A673 (cell line): ENCODE data around the gene LRRC66. TPM values are rescaled to one million over a fixed set of nuclear protein-coding genes. Genes with fewer than 3 reads are reported as not detected.

Experiments used
- BruUV-seq: library from RNA; stranded (reverse); fragments of 400-500 nt; replicated peaks from 2 replicates; lab custom pipeline; 2021; lab: Mats Ljungman, UMichigan
- CTCF ChIA-PET: fragments of 300-600 bp; sonication (Branson Sonifier 250); formaldehyde crosslinking; loops from one replicate; lab custom pipeline; 2022; ENCODE audit warnings: antibody characterized with exemption; lab: Charles Lee
- POLR2A ChIA-PET: fragments of 300-600 bp; sonication (Branson Sonifier 250); formaldehyde crosslinking; loops from one replicate; lab custom pipeline; 2022; ENCODE audit warnings: antibody characterized with exemption; ENCODE audit not compliant: low non-redundant PET; lab: Charles Lee
- DNase-seq: peaks from one replicate; pipeline ENCODE4 v3.0.0-alpha.2; 2015; ENCODE audit warnings: low spot score
- H3K27ac ChIP-seq: fragments of 200-600 bp; sonication (generic); 2 replicates; pipeline ENCODE4 v1.5.1; 2016; ENCODE audit warnings: mixed run types, low read depth, mild to moderate bottlenecking, mixed read lengths, antibody characterized with exemption, low read length; ENCODE audit not compliant: poor library complexity, severe bottlenecking
- H3K27me3 ChIP-seq: fragments of 200-600 bp; sonication (generic); replicated peaks from 2 replicates; pipeline ENCODE4 v1.6.1; 2017; ENCODE audit warnings: mixed run types, low read depth, mild to moderate bottlenecking, mixed read lengths, antibody characterized with exemption, low read length; ENCODE audit not compliant: insufficient read depth, poor library complexity
- H3K36me3 ChIP-seq: fragments of 200-600 bp; sonication (generic); 2 replicates; pipeline ENCODE4 v1.6.1; 2016; ENCODE audit warnings: mixed run types, mild to moderate bottlenecking, mixed read lengths, antibody characterized with exemption, low read length; ENCODE audit not compliant: insufficient read depth, poor library complexity, severe bottlenecking
- H3K4me1 ChIP-seq: fragments of 200-600 bp; sonication (generic); 2 replicates; pipeline ENCODE4 v1.6.1; 2017; ENCODE audit warnings: mixed run types, mild to moderate bottlenecking, mixed read lengths, antibody characterized with exemption, low read length; ENCODE audit not compliant: insufficient read depth, poor library complexity, severe bottlenecking
- H3K4me3 ChIP-seq: fragments of 200-600 bp; sonication (generic); 2 replicates; pipeline ENCODE4 v1.5.1; 2016; ENCODE audit warnings: low read depth, mixed run types, mild to moderate bottlenecking, mixed read lengths, low read length; ENCODE audit not compliant: poor library complexity, severe bottlenecking
- H3K9me3 ChIP-seq: fragments of 200-600 bp; sonication (generic); 2 replicates; pipeline ENCODE4 v1.6.1; 2016; ENCODE audit warnings: mixed run types, low read depth, mild to moderate bottlenecking, mixed read lengths, antibody characterized with exemption, low read length; ENCODE audit not compliant: poor library complexity, severe bottlenecking
- EZH2 ChIP-seq: fragments of 200-600 bp; sonication (generic); IDR thresholded peaks from 2 replicates; pipeline ENCODE4 v1.6.1; 2017; ENCODE audit warnings: borderline replicate concordance, low read depth, mild to moderate bottlenecking, mixed read lengths, antibody characterized with exemption, low read length; ENCODE audit not compliant: poor library complexity, severe bottlenecking
- intact Hi-C: fragments of 100-400 bp; cut with micrococcal nuclease; formaldehyde crosslinking; loops from one replicate; pipeline ENCODE4 v1.10.0; 2022; ENCODE audit not compliant: unreplicated experiment
- total RNA-seq: library from RNA; stranded (reverse); gene quantifications from 2 replicates; pipeline ENCODE4 v1.2.3, GENCODE V29; 2021
- TF ChIP-seq, protein P1 (sequence below): fragments of 300-800, 200-600 bp; sonication (generic); conservative IDR thresholded peaks from 2 replicates; pipeline ENCODE4 v1.5.1; 2017; ENCODE audit warnings: low read depth, mild to moderate bottlenecking, antibody characterized with exemption, low read length, moderate library complexity, mixed read lengths

Gene LRRC66
- total RNA-seq, 1 experiment from 2014 or later: not detected

GRCh38 chr4:51999250-51999649 lies 20.9 kb downstream of the LRRC66 start:
- intact Hi-C loops: loop anchor here (10.0 kb wide), 1 partner anchor 54 kb away; no protein-coding TSS in a partner anchor
- no peak for DNase-seq
- no peaks in the 10 kb centered on the region for H3K9me3 ChIP-seq
- H3K27me3 ChIP-seq: no peaks in the 10 kb centered on the region
- H3K36me3 ChIP-seq: no peaks in the 10 kb centered on the region
- TF ChIP-seq, protein P1, sequence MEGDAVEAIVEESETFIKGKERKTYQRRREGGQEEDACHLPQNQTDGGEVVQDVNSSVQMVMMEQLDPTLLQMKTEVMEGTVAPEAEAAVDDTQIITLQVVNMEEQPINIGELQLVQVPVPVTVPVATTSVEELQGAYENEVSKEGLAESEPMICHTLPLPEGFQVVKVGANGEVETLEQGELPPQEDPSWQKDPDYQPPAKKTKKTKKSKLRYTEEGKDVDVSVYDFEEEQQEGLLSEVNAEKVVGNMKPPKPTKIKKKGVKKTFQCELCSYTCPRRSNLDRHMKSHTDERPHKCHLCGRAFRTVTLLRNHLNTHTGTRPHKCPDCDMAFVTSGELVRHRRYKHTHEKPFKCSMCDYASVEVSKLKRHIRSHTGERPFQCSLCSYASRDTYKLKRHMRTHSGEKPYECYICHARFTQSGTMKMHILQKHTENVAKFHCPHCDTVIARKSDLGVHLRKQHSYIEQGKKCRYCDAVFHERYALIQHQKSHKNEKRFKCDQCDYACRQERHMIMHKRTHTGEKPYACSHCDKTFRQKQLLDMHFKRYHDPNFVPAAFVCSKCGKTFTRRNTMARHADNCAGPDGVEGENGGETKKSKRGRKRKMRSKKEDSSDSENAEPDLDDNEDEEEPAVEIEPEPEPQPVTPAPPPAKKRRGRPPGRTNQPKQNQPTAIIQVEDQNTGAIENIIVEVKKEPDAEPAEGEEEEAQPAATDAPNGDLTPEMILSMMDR: no peak
- TF ChIP-seq EZH2: no peak
- no TSS peak for BruUV-seq
- H3K27ac ChIP-seq: no peak overlapping the region
- H3K4me1 ChIP-seq: no peaks in the 10 kb centered on the region
- H3K4me3 ChIP-seq: no peak overlapping the region
- POLR2A ChIA-PET: no interaction called here
- CTCF ChIA-PET: no interaction called here

GRCh38 chr4:51998837-51999236 lies 21.3 kb downstream of the LRRC66 start:
- intact Hi-C loops: loop anchor here (10.0 kb wide), 1 partner anchor 54 kb away; no protein-coding TSS in a partner anchor
- BruUV-seq: no TSS peak
- H3K27me3 ChIP-seq: no peaks in the 10 kb centered on the region
- no peaks in the 10 kb centered on the region for H3K36me3 ChIP-seq
- H3K9me3 ChIP-seq: no peaks in the 10 kb centered on the region
- CTCF ChIA-PET: no interaction called here
- no peak overlapping the region for H3K27ac ChIP-seq
- POLR2A ChIA-PET: no interaction called here
- no peak for DNase-seq
- no peak overlapping the region for H3K4me3 ChIP-seq
- no peaks in the 10 kb centered on the region for H3K4me1 ChIP-seq
- TF ChIP-seq, protein P1: no peak
- TF ChIP-seq EZH2: no peak

DNA sequence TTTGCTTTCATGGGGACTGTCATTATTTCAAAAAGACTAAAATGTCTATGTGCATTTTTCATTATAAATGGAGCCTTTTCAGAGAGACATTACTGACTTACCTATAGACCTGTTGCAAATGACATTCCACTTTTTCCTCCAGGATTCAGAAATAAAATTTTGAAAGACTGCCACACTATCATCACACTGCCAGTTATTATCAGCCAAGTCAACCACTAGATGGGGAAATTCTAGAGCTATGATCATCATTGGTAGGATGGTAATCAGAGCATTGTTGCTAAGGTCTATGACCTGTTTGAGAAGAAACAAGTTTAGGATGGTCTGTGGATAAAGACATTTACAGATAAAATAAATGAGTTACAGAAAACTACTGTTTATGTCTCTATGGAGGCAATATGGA lies 22.5 kb downstream of the LRRC66 start:
- intact Hi-C loops: loop anchor here (10.0 kb wide), 1 partner anchor 53 kb away; no protein-coding TSS in a partner anchor
- Histone ChIP-seq H3K27me3 (no peaks in the 10 kb centered on the region), H3K9me3 (no peaks in the 10 kb centered on the region), H3K36me3 (no peaks in the 10 kb centered on the region), H3K27ac (no peak overlapping the region), H3K4me3 (no peak overlapping the region), H3K4me1 (no peaks in the 10 kb centered on the region)
- ChIA-PET POLR2A (no interaction called here), CTCF (no interaction called here)
- TF ChIP-seq, protein P1: 0 out of 2 replicates have a peak, but pooled peaks have one; percentile 7
- no peak for TF ChIP-seq EZH2
- no peak for DNase-seq
- no TSS peak for BruUV-seq
